Measurements from ENCODE around the gene DNAJC15. TPM values are rescaled to one million over a fixed set of nuclear protein-coding genes. Genes with fewer than 3 reads are reported as not detected.

Gene DNAJC15
- total RNA-seq, 1 donor from 2014 or later = 24.5 TPM

DNA sequence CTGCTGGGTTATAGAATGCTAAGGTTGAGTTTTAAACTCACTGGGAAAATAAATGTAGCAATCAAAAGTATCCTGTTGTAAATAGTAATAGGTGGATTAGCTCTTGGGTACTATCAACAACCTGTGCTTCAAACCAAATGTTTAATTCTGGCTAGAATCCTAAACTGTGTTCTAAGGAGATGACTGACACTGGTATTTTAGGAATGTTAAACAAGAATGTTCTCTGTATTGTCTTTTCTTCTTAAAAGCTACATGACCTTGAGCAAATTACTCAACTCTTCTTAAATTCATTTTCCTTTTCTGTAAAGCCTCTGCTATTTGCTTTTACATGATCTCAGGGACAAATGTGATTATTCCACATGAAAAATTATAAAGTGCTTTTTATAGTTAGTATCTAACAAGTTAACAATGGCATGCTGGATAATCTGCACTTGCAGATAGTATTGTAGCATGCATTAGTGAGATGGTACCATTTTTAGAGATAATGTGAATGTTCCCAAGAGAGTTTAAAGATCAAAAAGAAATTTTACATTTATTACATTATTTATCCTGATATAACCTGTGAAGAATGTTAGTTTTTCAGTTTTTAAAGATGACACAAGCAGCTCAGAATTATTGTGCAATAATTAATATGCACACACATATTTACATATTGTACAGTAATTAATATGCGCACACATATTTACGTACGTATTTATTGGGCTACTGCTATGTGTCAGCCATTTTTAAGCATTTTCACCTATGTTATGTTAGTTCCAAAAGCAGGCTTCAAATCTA is 17.7 kb upstream of the DNAJC15 start:
- H3K27ac Mint-ChIP-seq (ENCODE audit: unreplicated experiment) = peak overlapping the region; percentile 76

GRCh38 chr13:43006893-43007631 is 16.3 kb upstream of the DNAJC15 start:
- Mint-ChIP-seq H3K9me3 (ENCODE audit: unreplicated experiment) (peaks cover 8% of the 10 kb centered on the region), H3K36me3 (ENCODE audit: unreplicated experiment) (no peaks in the 10 kb centered on the region), H3K27me3 (ENCODE audit: unreplicated experiment) (no peaks in the 10 kb centered on the region), H3K4me3 (ENCODE audit: unreplicated experiment) (peak overlapping the region; percentile 2), H3K4me1 (ENCODE audit: unreplicated experiment) (peaks cover 64% of the 10 kb centered on the region), H3K27ac (ENCODE audit: unreplicated experiment) (peak overlapping the region; percentile 92)
- no peak for DNase-seq (ENCODE audit: extremely low spot score, unreplicated experiment)
- TF ChIP-seq, protein P1, sequence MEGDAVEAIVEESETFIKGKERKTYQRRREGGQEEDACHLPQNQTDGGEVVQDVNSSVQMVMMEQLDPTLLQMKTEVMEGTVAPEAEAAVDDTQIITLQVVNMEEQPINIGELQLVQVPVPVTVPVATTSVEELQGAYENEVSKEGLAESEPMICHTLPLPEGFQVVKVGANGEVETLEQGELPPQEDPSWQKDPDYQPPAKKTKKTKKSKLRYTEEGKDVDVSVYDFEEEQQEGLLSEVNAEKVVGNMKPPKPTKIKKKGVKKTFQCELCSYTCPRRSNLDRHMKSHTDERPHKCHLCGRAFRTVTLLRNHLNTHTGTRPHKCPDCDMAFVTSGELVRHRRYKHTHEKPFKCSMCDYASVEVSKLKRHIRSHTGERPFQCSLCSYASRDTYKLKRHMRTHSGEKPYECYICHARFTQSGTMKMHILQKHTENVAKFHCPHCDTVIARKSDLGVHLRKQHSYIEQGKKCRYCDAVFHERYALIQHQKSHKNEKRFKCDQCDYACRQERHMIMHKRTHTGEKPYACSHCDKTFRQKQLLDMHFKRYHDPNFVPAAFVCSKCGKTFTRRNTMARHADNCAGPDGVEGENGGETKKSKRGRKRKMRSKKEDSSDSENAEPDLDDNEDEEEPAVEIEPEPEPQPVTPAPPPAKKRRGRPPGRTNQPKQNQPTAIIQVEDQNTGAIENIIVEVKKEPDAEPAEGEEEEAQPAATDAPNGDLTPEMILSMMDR (IDR thresholded peaks at IDR 0.05) = no peak

More for the DNA sequence above, 17.7 kb upstream of the DNAJC15 start:
- peaks cover 10% of the 10 kb centered on the region for H3K9me3 Mint-ChIP-seq (ENCODE audit: unreplicated experiment)
- no peaks in the 10 kb centered on the region for H3K36me3 Mint-ChIP-seq (ENCODE audit: unreplicated experiment)
- DNase-seq (ENCODE audit: extremely low spot score, unreplicated experiment) = no peak
- TF ChIP-seq, protein P1 (IDR thresholded peaks at IDR 0.05) = no peak
- peaks cover 72% of the 10 kb centered on the region for H3K4me1 Mint-ChIP-seq (ENCODE audit: unreplicated experiment)
- no peaks in the 10 kb centered on the region for H3K27me3 Mint-ChIP-seq (ENCODE audit: unreplicated experiment)
- H3K4me3 Mint-ChIP-seq (ENCODE audit: unreplicated experiment) = no peak overlapping the region

- Mint-ChIP-seq H3K27ac (ENCODE audit: unreplicated experiment) (peak overlapping the region; percentile 76), H3K36me3 (ENCODE audit: unreplicated experiment) (no peaks in the 10 kb centered on the region), H3K4me1 (ENCODE audit: unreplicated experiment) (peaks cover 57% of the 10 kb centered on the region)
Measured at GRCh38 chr13:43008596-43008995, 14.8 kb upstream of the DNAJC15 start.

GRCh38 chr13:43009506-43009905 is 13.9 kb upstream of the DNAJC15 start:
- Mint-ChIP-seq H3K9me3 (ENCODE audit: unreplicated experiment) (no peaks in the 10 kb centered on the region), H3K27me3 (ENCODE audit: unreplicated experiment) (no peaks in the 10 kb centered on the region), H3K4me1 (ENCODE audit: unreplicated experiment) (peaks cover 54% of the 10 kb centered on the region)

More at GRCh38 chr13:43008596-43008995, 14.8 kb upstream of the DNAJC15 start:
- no peak for DNase-seq (ENCODE audit: extremely low spot score, unreplicated experiment)
- H3K4me3 Mint-ChIP-seq (ENCODE audit: unreplicated experiment) = no peak overlapping the region
- H3K27me3 Mint-ChIP-seq (ENCODE audit: unreplicated experiment) = no peaks in the 10 kb centered on the region
- H3K9me3 Mint-ChIP-seq (ENCODE audit: unreplicated experiment) = no peaks in the 10 kb centered on the region
- TF ChIP-seq, protein P1 (IDR thresholded peaks at IDR 0.05) = no peak

More at GRCh38 chr13:43009506-43009905, 13.9 kb upstream of the DNAJC15 start:
- TF ChIP-seq, protein P1 (IDR thresholded peaks at IDR 0.05) = no peak
- DNase-seq (ENCODE audit: extremely low spot score, unreplicated experiment) = no peak
- no peaks in the 10 kb centered on the region for H3K36me3 Mint-ChIP-seq (ENCODE audit: unreplicated experiment)
- H3K4me3 Mint-ChIP-seq (ENCODE audit: unreplicated experiment) = no peak overlapping the region
- H3K27ac Mint-ChIP-seq (ENCODE audit: unreplicated experiment) = peak overlapping the region; percentile 23

Data from osteocyte (in vitro differentiated cells).